GM23248 (cell line): ENCODE measurements around the gene CNGA2. TPM values are rescaled to one million over a fixed set of nuclear protein-coding genes. Genes with fewer than 3 reads are reported as not detected.

Source experiments
- DNase-seq: peaks from one replicate; pipeline ENCODE4 v3.0.0-alpha.2; 2015
- H2AFZ ChIP-seq: fragments of 200-600 bp; sonication (generic); 2 replicates; pipeline ENCODE4 v1.6.1; 2016; ENCODE audit warnings: antibody characterized with exemption
- H3F3A ChIP-seq: fragments of 200-600 bp; sonication (generic); 2 replicates; pipeline ENCODE4 v1.6.1; 2016; ENCODE audit warnings: mild to moderate bottlenecking, antibody characterized with exemption, mixed run types; ENCODE audit not compliant: insufficient read depth
- H3K27ac ChIP-seq: fragments of 200-600 bp; sonication (generic); 2 replicates; pipeline ENCODE4 v1.5.1; 2016; ENCODE audit warnings: mild to moderate bottlenecking
- H3K27me3 ChIP-seq: fragments of 200-600 bp; sonication (generic); replicated peaks from 2 replicates; pipeline ENCODE4 v1.6.1; 2016; ENCODE audit warnings: mild to moderate bottlenecking; ENCODE audit not compliant: insufficient read depth
- H3K36me3 ChIP-seq: fragments of 200-600 bp; sonication (generic); 2 replicates; pipeline ENCODE4 v1.6.1; 2016; ENCODE audit warnings: low read depth, mild to moderate bottlenecking
- H3K4me1 ChIP-seq: fragments of 200-600 bp; sonication (generic); 2 replicates; pipeline ENCODE4 v1.6.1; 2016; ENCODE audit warnings: mild to moderate bottlenecking; ENCODE audit not compliant: insufficient read depth
- H3K4me2 ChIP-seq: fragments of 200-600 bp; sonication (generic); one replicate; pipeline ENCODE4 v1.6.1; 2016; ENCODE audit warnings: mild to moderate bottlenecking; ENCODE audit not compliant: unreplicated experiment
- H3K4me3 ChIP-seq: fragments of 200-600 bp; sonication (generic); 2 replicates; pipeline ENCODE4 v1.5.1; 2016; ENCODE audit warnings: mild to moderate bottlenecking
- H3K79me2 ChIP-seq: fragments of 200-600 bp; sonication (generic); 2 replicates; pipeline ENCODE4 v1.6.1; 2016; ENCODE audit warnings: mild to moderate bottlenecking; ENCODE audit not compliant: insufficient read depth
- H3K9ac ChIP-seq: fragments of 200-600 bp; sonication (generic); 2 replicates; pipeline ENCODE4 v1.6.1; 2016; ENCODE audit warnings: mild to moderate bottlenecking
- H3K9me2 ChIP-seq: fragments of 200-600 bp; sonication (generic); 2 replicates; pipeline ENCODE4 v1.6.1; 2016; ENCODE audit warnings: mixed run types, mild to moderate bottlenecking, moderate library complexity; ENCODE audit not compliant: insufficient read depth
- H3K9me3 ChIP-seq: fragments of 200-600 bp; sonication (generic); one replicate; pipeline ENCODE4 v1.6.1; 2017; ENCODE audit warnings: low read depth
- H4K20me1 ChIP-seq: fragments of 200-600 bp; sonication (generic); 2 replicates; pipeline ENCODE4 v1.6.0; 2016; ENCODE audit not compliant: insufficient read depth
- EZH2 ChIP-seq: fragments of 200-600 bp; sonication (generic); IDR thresholded peaks from 2 replicates; pipeline ENCODE4 v1.6.1; 2018; ENCODE audit warnings: antibody characterized with exemption, mild to moderate bottlenecking; ENCODE audit not compliant: insufficient read depth, poor library complexity, severe bottlenecking
- EZH2phosphoT487 ChIP-seq: fragments of 200-600 bp; sonication (generic); IDR thresholded peaks from 2 replicates; pipeline ENCODE4 v1.6.1; 2018; ENCODE audit warnings: antibody characterized with exemption, moderate library complexity, mild to moderate bottlenecking, low read depth; ENCODE audit not compliant: insufficient read depth
- WGBS, 2 experiments: methylation state at CpG; one replicate each; pipeline ENCODE4 v1.1.6; 2015 to 2017; ENCODE audit warnings: low lambda C conversion rate in 2 of 2, low coverage in 1 of 2; ENCODE audit errors: missing lambda C conversion rate in 2 of 2; 5-methylcytosine and 5-hydroxymethylcytosine counted together
- in situ Hi-C: fragments of 300-500 bp; cut with MboI; formaldehyde crosslinking; loops from 2 replicates; pipeline ENCODE4 v1.15.0; 2020
- polyA plus RNA-seq: library from polyadenylated mRNA; unstranded; fragments of >200 nt; fragmentation: Nextera tagmentation; extraction: Ambion mirVana; gene quantifications from 2 replicates; pipeline ENCODE4 v1.2.1, GENCODE V29; 2016
- total RNA-seq: library from RNA; depleted of rRNA; stranded (reverse); fragments of >200 nt; shearing (Covaris generic); gene quantifications from 2 replicates; pipeline ENCODE4 v1.2.3, GENCODE V29; 2014

The CNGA2 gene
- total and polyA plus RNA-seq, 2 experiments from 2014 or later = not detected

DNA sequence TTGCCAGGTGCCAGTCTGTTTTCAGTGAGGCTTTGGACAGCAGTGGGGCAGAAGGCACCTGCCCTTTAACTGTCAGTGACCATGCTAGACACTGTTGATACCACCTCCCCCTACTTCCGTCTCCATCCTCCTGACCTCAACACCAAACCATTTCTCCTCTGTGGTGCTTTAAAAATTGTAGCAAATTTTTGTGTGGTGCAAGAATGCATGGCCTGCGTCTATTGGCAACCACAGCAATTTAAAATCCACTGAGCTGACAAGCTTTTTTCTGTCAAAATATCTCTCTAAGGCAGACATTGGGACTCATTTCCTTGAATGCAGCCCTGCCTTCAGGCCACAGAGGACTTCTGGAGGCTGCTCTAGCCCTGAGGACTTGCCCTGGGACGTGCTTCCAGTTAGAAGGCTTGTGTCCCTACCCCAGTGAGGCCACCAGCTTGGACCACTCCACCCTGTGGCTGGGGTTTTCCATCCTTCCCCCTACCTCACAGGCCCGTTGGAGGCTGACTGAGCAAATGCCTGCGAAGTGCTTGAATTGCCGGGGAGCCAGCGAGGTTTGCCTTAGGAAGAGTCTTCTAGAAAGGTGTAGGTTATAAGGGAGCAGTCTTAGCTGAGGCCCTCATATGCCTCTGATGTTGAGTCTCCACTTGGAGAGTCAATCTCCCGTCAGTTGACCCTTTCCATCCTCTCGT, 32.4 kb upstream of the CNGA2 start:
- H3K9me2 ChIP-seq = no peaks in the 10 kb centered on the region
- H2AFZ ChIP-seq = no peak overlapping the region
- H4K20me1 ChIP-seq = no peaks in the 10 kb centered on the region
- H3K9ac ChIP-seq = no peak overlapping the region
- H3K36me3 ChIP-seq = no peaks in the 10 kb centered on the region
- H3K9me3 ChIP-seq = no peaks in the 10 kb centered on the region
- no peaks in the 10 kb centered on the region for H3K27me3 ChIP-seq
- no peak overlapping the region for H3K27ac ChIP-seq
- H3K4me2 ChIP-seq = no peak overlapping the region
- 0 out of 2 replicates have a peak, but pooled peaks cover 2% of the 10 kb centered on the region for H3F3A ChIP-seq
- TF ChIP-seq EZH2phosphoT487 = no peak
- TF ChIP-seq EZH2 = no peak
- peaks cover 18% of the 10 kb centered on the region for H3K4me1 ChIP-seq
- no peaks in the 10 kb centered on the region for H3K79me2 ChIP-seq
- no peak overlapping the region for H3K4me3 ChIP-seq
- WGBS, 2 experiments = 66 to 72% methylated on average over 4 to 8 of the region's 9 CpGs
- in situ Hi-C loops = no loop called here
- DNase-seq = peak; percentile 53

GRCh38 chrX:151702741-151703340, 31.7 kb upstream of the CNGA2 start:
- H3F3A ChIP-seq = no peaks in the 10 kb centered on the region
- no peak overlapping the region for H3K4me2 ChIP-seq
- H2AFZ ChIP-seq = no peak overlapping the region
- no peak overlapping the region for H3K4me3 ChIP-seq
- no peaks in the 10 kb centered on the region for H3K79me2 ChIP-seq
- H4K20me1 ChIP-seq = no peaks in the 10 kb centered on the region
- H3K27ac ChIP-seq = no peak overlapping the region
- DNase-seq = no peak
- H3K9ac ChIP-seq = no peak overlapping the region
- peaks cover 15% of the 10 kb centered on the region for H3K4me1 ChIP-seq
- H3K9me2 ChIP-seq = no peaks in the 10 kb centered on the region
- TF ChIP-seq EZH2phosphoT487 (no peak), EZH2 (no peak)
- no peaks in the 10 kb centered on the region for H3K9me3 ChIP-seq
- in situ Hi-C loops = no loop called here
- no peaks in the 10 kb centered on the region for H3K36me3 ChIP-seq
- H3K27me3 ChIP-seq = no peaks in the 10 kb centered on the region
- 53 to 66% methylated on average over 4 to 5 of the region's 7 CpGs for whole genome bisulfite sequencing, 2 experiments

- no peak for TF ChIP-seq EZH2
- TF ChIP-seq EZH2phosphoT487 = no peak
- H3K9ac ChIP-seq = no peak overlapping the region
- H3F3A ChIP-seq = no peaks in the 10 kb centered on the region
- no peaks in the 10 kb centered on the region for H4K20me1 ChIP-seq
- 4 to 13% methylated on average over 5 to 7 of the region's 7 CpGs for WGBS, 2 experiments
- peak; percentile 34 for DNase-seq
- H3K27me3 ChIP-seq = no peaks in the 10 kb centered on the region
- no peaks in the 10 kb centered on the region for H3K79me2 ChIP-seq
- H2AFZ ChIP-seq = no peak overlapping the region
- H3K4me1 ChIP-seq = peaks cover 11% of the 10 kb centered on the region
- H3K4me3 ChIP-seq = no peak overlapping the region
- no peaks in the 10 kb centered on the region for H3K36me3 ChIP-seq
- H3K4me2 ChIP-seq = no peak overlapping the region
- H3K27ac ChIP-seq = no peak overlapping the region
- no peaks in the 10 kb centered on the region for H3K9me2 ChIP-seq
- in situ Hi-C loops = no loop called here
- no peaks in the 10 kb centered on the region for H3K9me3 ChIP-seq
Measured at GRCh38 chrX:151703487-151703886, 31.1 kb upstream of the CNGA2 start.

DNA sequence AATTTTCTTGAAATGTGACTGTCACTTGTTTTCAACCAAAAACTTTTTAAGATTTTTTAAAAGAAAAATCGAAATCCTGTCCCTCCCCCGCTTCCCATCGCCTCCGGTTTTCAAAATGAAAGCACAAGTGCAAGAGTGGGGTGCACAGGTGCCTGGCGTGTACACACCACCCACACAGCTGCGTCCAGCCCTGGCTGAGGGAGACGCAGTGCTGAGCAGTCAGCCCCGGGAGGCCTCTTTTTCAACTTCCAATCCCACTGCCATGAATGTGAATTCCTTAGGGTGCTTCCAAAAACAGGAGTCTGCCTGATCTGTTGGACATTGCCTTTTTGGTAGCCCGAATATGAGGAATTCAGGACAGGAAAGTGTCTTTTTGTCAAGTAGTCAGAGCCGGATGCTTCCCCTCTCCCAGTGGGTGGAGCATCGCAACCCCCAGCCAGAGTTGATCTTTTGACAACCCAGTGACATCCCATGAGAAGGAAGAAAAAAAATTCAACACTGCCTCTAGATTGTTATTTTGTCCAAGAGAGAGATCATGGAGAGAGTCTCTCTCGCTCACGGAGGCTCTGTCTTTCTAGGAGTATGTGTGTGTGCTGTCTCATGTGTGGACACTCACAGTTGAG, 30.4 kb upstream of the CNGA2 start:
- no peak for TF ChIP-seq EZH2phosphoT487
- no peak for TF ChIP-seq EZH2
- H3K36me3 ChIP-seq = no peaks in the 10 kb centered on the region
- no peak overlapping the region for H2AFZ ChIP-seq
- H3K27me3 ChIP-seq = no peaks in the 10 kb centered on the region
- in situ Hi-C loops = no loop called here
- no peak overlapping the region for H3K4me3 ChIP-seq
- no peaks in the 10 kb centered on the region for H3F3A ChIP-seq
- H3K79me2 ChIP-seq = no peaks in the 10 kb centered on the region
- 6 to 11% methylated on average over 13 of the region's 13 CpGs for WGBS, 2 experiments
- peak; percentile 30 for DNase-seq
- H4K20me1 ChIP-seq = no peaks in the 10 kb centered on the region
- peaks cover 11% of the 10 kb centered on the region for H3K4me1 ChIP-seq
- H3K9me3 ChIP-seq = no peaks in the 10 kb centered on the region
- H3K4me2 ChIP-seq = peak overlapping the region; percentile 32
- no peak overlapping the region for H3K9ac ChIP-seq
- no peaks in the 10 kb centered on the region for H3K9me2 ChIP-seq
- H3K27ac ChIP-seq = no peak overlapping the region
